Esophagus squamous epithelium (tissue), 4 donors: ENCODE data around the gene STRADB.

Experiments
- CTCF ChIP-seq, 6 experiments: fragments of 450-650 bp in 4 of 6; fragments of 200-600 bp in 2 of 6; sonication (generic) in 2 of 6; IDR thresholded peaks; one replicate each; pipeline ENCODE4 v1.5.1; 2016 to 2019; ENCODE audit warnings: antibody characterized with exemption in 6 of 6, mild to moderate bottlenecking in 4 of 6, moderate library complexity in 4 of 6
- POLR2A ChIP-seq, 4 donors: fragments of 450-650 bp; IDR thresholded peaks; one replicate each; pipeline ENCODE4 v1.6.1; 2017; ENCODE audit warnings: antibody characterized with exemption in 4 of 4, mild to moderate bottlenecking in 4 of 4, moderate library complexity in 3 of 4

GRCh38 chr2:201403880-201404279, 47.7 kb upstream of the STRADB start:
- TF ChIP-seq POLR2A (IDR thresholded peaks at IDR 0.05) (no peak), CTCF (IDR thresholded peaks at IDR 0.05) (no peak)
